ENCODE results near the gene ASB6. TPM values are rescaled to one million over a fixed set of nuclear protein-coding genes. Genes with fewer than 3 reads are reported as not detected.

Gene ASB6, protein sequence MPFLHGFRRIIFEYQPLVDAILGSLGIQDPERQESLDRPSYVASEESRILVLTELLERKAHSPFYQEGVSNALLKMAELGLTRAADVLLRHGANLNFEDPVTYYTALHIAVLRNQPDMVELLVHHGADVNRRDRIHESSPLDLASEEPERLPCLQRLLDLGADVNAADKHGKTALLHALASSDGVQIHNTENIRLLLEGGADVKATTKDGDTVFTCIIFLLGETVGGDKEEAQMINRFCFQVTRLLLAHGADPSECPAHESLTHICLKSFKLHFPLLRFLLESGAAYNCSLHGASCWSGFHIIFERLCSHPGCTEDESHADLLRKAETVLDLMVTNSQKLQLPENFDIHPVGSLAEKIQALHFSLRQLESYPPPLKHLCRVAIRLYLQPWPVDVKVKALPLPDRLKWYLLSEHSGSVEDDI
- total RNA-seq (2016; rRNA removed; fragmentation: Illumina TruSeq; extraction: Trizol) (8.2 and 8.3 TPM in 2 replicates), polyA plus RNA-seq (2011; rRNA removed) (8.4 and 10.8 TPM in 2 replicates), polyA minus RNA-seq (2011; rRNA and poly(A)+ RNA removed; ENCODE audit: low replicate concordance) (10.0 and 29.3 TPM in 2 replicates), Bru-seq, nascent RNA (percentile 59 among the genes with signal in this experiment), BruChase-seq, experiment 1, labeled RNA remaining after a 6-hour chase (percentile 76 among the genes with signal in this experiment), BruChase-seq, experiment 2, labeled RNA remaining after a 2-hour chase (percentile 79 among the genes with signal in this experiment)
- total RNA-seq (2016; cell fraction: cytosol; rRNA removed; fragmentation: Illumina TruSeq; extraction: Trizol; ENCODE audit: low read depth) = 1.6 and 1.8 TPM in 2 replicates
- total RNA-seq (2016; cell fraction: insoluble cytoplasmic fraction; rRNA removed; fragmentation: Illumina TruSeq; extraction: Trizol) = 6.6 and 9.5 TPM in 2 replicates
- total RNA-seq (2016; cell fraction: membrane; rRNA removed; fragmentation: Illumina TruSeq; extraction: Trizol) = 5.0 and 6.5 TPM in 2 replicates
- total RNA-seq (2016; cell fraction: nucleus; rRNA removed; fragmentation: Illumina TruSeq; extraction: Trizol) = 7.3 TPM in 2 replicates
- 6.1 and 7.8 TPM in 2 replicates for polyA plus RNA-seq (2011; cell fraction: cytosol; rRNA removed)
- polyA plus RNA-seq (2011; cell fraction: nucleus; rRNA removed) = 22.8 and 23.1 TPM in 2 replicates
- 4.2 and 5.8 TPM in 2 replicates for polyA plus RNA-seq (2012)
- 1.0 and 1.8 TPM in 2 replicates for polyA plus RNA-seq (2016; cell fraction: cytosol; fragmentation: Illumina TruSeq; extraction: Trizol; ENCODE audit: low read depth)
- polyA plus RNA-seq (2016; cell fraction: insoluble cytoplasmic fraction; fragmentation: Illumina TruSeq; extraction: Trizol; ENCODE audit: low read depth) = 7.0 and 8.8 TPM in 2 replicates
- polyA plus RNA-seq (2016; cell fraction: membrane; fragmentation: Illumina TruSeq; extraction: Trizol; ENCODE audit: low read depth) = 3.2 TPM in 2 replicates
- 17.2 and 17.7 TPM in 2 replicates for polyA plus RNA-seq (2016; cell fraction: nucleus; fragmentation: Illumina TruSeq; extraction: Trizol; ENCODE audit: insufficient read depth, low read depth)
- 2.7 and 3.2 TPM in 2 replicates for polyA minus RNA-seq (2011; cell fraction: cytosol; rRNA and poly(A)+ RNA removed)
- polyA minus RNA-seq (2011; cell fraction: nucleus; rRNA and poly(A)+ RNA removed) = 5.0 and 5.6 TPM in 2 replicates
- long read RNA-seq, experiment 1, transcript ASB6-201 (6 exons, 2,330 nt) = major isoform, 15 of 18 reads
- long read RNA-seq, experiment 1, partial matches to known transcripts = 0 of 18 reads
- long read RNA-seq, experiment 1, other reads (novel, unspliced or antisense) = 3 of 18 reads
- long read RNA-seq, experiment 2, transcript ASB6-201 (6 exons, 2,330 nt) = major isoform, 15 of 26 reads
- long read RNA-seq, experiment 2, partial matches to known transcripts = 2 of 26 reads
- long read RNA-seq, experiment 2, other reads (novel, unspliced or antisense) = 9 of 26 reads

DNA sequence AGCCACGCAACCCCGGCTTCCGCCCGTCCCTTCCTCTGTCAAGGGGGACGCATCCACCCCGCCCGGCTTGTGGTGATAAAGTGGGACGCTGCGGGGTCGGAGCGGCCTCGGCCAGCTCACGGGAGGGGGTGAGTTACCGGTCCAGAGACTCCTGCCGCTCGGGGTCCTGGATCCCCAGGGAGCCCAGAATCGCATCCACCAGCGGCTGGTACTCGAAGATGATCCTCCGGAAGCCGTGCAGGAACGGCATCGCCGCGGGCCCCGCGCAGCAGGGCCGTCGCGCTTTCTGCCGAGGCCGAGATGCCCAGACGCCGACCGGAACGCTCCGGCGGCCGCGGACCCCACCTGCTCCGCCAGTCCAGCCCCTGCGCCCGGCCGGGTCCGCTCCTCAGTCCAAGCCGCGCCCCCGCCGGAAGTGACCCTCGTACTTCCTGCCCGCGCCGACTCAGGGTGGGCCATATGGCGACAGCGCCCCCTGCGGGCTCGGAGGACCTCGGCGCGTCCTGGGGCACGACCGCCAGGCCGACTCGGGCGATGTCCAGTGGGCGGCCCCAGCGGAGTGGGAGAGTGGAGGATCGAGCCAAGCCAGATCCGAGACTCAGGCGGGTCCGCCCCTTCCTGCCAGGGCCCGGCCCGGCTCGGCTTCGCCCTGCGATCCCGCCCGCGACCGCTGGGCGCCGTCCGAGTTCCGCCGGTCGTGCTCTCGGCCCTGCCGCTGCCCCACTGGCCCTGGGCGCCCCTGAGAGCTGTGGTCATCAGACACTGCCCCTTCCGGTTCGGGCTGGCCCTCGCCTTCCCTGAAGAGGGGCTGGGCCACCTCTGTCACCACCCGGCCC is at the start of gene ASB6:
Gene ASB6, minus strand, starts transcription at position 402 of the 836 bp plus-strand sequence. Its CDS starts 152 bp downstream, at position 250.
- Histone ChIP-seq H3K9me3 (ENCODE audit: low read length) (no peaks in the 10 kb centered on the region), H2AFZ (ENCODE audit: low read length) (no peak within 1 kb of the TSS), H4K20me1 (ENCODE audit: insufficient read depth, low read length) (peaks cover 9% of the 10 kb centered on the region; the same call in 1 of the 2 replicates), H3K36me3 (replicated peaks in 1 of 2; ENCODE audit: control insufficient read depth in 1 of 2, insufficient read depth in 2 of 2, low read length in 2 of 2) (peaks cover 12 to 31% of the 10 kb centered on the region in 2 experiments; a peak in 4 of 5 replicates), H3K4me2 (ENCODE audit: low read depth, low read length) (peak within 1 kb of the TSS; percentile 99), H3K27me3 (ENCODE audit: control insufficient read depth in 1 of 2, insufficient read depth in 2 of 2, low read length in 2 of 2) (peaks cover 0 to 12% of the 10 kb centered on the region in 2 experiments; a peak in 2 of 5 replicates), H3K79me2 (ENCODE audit: insufficient read depth, low read length) (peaks cover 23% of the 10 kb centered on the region), H3K9ac (ENCODE audit: insufficient read depth, low read depth, low read length) (peak within 1 kb of the TSS; percentile 94), H3K4me3 (replicated peaks in 1 of 3; ENCODE audit: insufficient read depth in 1 of 3, low read depth in 2 of 3, low read length in 3 of 3) (peak within 1 kb of the TSS; percentile 92 to 100 (median 98)), H3K4me1 (ENCODE audit: insufficient read depth, low read length) (peaks cover 30% of the 10 kb centered on the region), H3K27ac (ENCODE audit: extremely low read length, insufficient read depth, low read length) (peak within 1 kb of the TSS; percentile 51)
- intact Hi-C loops (cut with micrococcal nuclease; ENCODE audit: unreplicated experiment) = loop anchor here (5.0 kb wide), 1 partner anchor 140 kb away; no protein-coding TSS in a partner anchor
- no CpG with 5 or more reads among the region's 93 CpGs for WGBS (ENCODE audit: low lambda C conversion rate)
- in situ Hi-C loops (cut with HindIII; ENCODE audit: extremely low pct_ligation_motif_present, low pct_unique_long_range_greater_than_20kb) = loop anchor here (10.0 kb wide), 1 partner anchor 143 kb away; no protein-coding TSS in a partner anchor
- ChIA-PET CTCF (ENCODE audit: low intra/inter-chr PET ratio, low total read pairs) (interaction anchor here (1.5 to 1.9 kb wide), 2 partner anchors 142 to 149 kb away, joined by 9 to 15 read pairs; no protein-coding TSS in a partner anchor), POLR2A (no interaction called here)
- ATAC-seq (peak; percentile 95), DNase-seq (ENCODE audit: low spot score) (peak; percentile 92), FAIRE-seq (peak; percentile 86)
- no TSS peak for BruUV-seq (replicated peaks)
- TF ChIP-seq IKZF4 (CRISPR knock-in tag; IDR thresholded peaks at IDR 0.05; ENCODE audit: borderline replicate concordance, low read depth, not compliant biosample characterization) = peak; percentile 97
- peak; percentile 72 for TF ChIP-seq FOXA3 (CRISPR knock-in tag; IDR thresholded peaks at IDR 0.05)
- TF ChIP-seq ETV5 (CRISPR knock-in tag; IDR thresholded peaks at IDR 0.05; ENCODE audit: borderline replicate concordance) = peak; percentile 86
- peak; percentile 94 for TF ChIP-seq MXD4 (CRISPR knock-in tag; IDR thresholded peaks at IDR 0.05)
- TF ChIP-seq, protein P1, sequence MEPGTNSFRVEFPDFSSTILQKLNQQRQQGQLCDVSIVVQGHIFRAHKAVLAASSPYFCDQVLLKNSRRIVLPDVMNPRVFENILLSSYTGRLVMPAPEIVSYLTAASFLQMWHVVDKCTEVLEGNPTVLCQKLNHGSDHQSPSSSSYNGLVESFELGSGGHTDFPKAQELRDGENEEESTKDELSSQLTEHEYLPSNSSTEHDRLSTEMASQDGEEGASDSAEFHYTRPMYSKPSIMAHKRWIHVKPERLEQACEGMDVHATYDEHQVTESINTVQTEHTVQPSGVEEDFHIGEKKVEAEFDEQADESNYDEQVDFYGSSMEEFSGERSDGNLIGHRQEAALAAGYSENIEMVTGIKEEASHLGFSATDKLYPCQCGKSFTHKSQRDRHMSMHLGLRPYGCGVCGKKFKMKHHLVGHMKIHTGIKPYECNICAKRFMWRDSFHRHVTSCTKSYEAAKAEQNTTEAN (CRISPR knock-in tag; conservative IDR thresholded peaks at IDR 0.05) = peak; percentile 65; the same call in 1 of the 2 replicates
- TF ChIP-seq ZSCAN20 (CRISPR knock-in tag; IDR thresholded peaks at IDR 0.05; ENCODE audit: borderline replicate concordance) = no peak
- TF ChIP-seq, protein P2, sequence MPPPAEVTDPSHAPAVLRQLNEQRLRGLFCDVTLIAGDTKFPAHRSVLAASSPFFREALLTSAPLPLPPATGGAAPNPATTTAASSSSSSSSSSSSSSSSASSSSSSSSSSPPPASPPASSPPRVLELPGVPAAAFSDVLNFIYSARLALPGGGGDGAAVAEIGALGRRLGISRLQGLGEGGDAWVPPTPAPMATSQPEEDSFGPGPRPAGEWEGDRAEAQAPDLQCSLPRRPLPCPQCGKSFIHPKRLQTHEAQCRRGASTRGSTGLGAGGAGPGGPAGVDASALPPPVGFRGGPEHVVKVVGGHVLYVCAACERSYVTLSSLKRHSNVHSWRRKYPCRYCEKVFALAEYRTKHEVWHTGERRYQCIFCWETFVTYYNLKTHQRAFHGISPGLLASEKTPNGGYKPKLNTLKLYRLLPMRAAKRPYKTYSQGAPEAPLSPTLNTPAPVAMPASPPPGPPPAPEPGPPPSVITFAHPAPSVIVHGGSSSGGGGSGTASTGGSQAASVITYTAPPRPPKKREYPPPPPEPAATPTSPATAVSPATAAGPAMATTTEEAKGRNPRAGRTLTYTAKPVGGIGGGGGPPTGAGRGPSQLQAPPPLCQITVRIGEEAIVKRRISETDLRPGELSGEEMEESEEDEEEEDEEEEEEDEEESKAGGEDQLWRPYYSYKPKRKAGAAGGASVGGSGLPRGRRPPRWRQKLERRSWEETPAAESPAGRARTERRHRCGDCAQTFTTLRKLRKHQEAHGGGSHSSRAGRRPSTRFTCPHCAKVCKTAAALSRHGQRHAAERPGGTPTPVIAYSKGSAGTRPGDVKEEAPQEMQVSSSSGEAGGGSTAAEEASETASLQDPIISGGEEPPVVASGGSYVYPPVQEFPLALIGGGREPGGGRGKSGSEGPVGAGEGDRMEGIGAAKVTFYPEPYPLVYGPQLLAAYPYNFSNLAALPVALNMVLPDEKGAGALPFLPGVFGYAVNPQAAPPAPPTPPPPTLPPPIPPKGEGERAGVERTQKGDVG (CRISPR knock-in tag; IDR thresholded peaks at IDR 0.05; ENCODE audit: borderline replicate concordance) = peak; percentile 11; the same call in 1 of the 2 replicates
- TF ChIP-seq ZNF7 (CRISPR knock-in tag; IDR thresholded peaks at IDR 0.05) = no peak
- TF ChIP-seq MTF2 (CRISPR knock-in tag; IDR thresholded peaks at IDR 0.05; ENCODE audit: borderline replicate concordance) = peak; percentile 59; the same call in 1 of the 2 replicates
- peak; percentile 44; the same call in 1 of the 2 replicates for TF ChIP-seq NCOA2 (CRISPR knock-in tag; IDR thresholded peaks at IDR 0.05)
